Stimulated activated CD4-positive, alpha-beta T cell treated with anti-CD3 and anti-CD28 coated beads, Interleukin-1b, Interleukin-23, amount 100 ng/mL, for 4 hours (primary cell): Measurements from ENCODE around the gene PMEPA1.

Experiments
- DNase-seq, 2 donors: peaks; one replicate each; pipeline ENCODE4 v3.0.0-alpha.2; 2020; ENCODE audit warnings: low read depth in 2 of 2

Gene PMEPA1

DNA sequence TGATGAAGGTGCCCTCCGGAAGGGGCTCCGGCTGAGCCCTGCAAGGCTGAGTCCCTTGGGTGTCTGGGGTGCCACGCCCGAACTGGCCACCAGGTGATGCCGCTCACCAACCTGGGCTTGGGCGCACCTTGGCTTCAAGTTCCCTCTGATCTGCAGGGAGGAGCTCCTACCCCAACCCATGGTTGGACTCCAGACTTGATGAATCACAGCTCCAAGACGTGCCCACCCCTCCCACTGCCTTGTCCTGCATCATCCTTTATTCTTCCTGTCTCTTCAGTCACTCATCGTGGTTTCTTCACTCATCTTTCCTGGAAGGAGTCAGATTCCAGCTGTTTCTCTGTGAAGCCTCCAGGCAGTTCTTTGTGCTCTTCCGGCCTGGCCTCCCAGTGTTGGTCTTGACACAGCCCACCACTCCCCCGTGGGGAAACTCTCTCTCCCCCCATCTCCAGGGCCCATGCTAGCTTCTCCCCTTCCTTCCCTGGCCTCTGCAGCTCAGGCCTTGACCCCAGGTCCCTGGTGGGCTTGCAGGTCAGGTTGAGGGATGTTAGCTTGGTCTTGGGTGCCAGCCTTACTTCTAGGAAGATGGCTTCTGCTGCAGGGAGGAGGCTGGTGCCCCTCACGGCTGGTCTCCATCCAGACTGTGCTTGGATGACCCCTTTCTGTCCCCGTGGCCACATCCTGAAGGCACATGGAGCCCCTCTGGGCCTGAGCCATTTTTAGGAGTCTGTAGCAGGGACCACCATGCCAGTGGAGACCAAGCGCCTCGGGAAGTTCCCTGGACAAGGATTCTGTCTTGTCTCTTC is 87.0 kb downstream of the PMEPA1 start:
- DNase-seq, result peak; percentile 48 to 57

DNA sequence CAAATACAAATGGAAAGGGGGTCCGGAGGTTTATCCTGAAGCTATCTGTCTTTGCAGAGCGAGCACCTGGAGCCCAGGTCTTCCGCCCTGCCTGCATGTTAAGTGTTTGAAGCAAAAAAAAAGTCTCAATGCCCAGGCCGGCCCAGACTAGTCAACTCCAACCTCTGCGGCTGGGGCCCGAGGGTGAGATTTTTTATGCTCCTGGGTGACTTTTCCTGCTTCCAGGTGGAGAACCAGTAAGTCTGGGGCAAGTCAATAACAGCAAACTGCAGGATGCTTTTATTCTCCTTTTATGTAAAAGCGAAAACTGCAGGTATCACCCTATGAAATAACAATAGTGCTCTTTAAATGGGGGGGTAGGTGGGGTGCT is 87.6 kb downstream of the PMEPA1 start:
- no peak for DNase-seq

DNA sequence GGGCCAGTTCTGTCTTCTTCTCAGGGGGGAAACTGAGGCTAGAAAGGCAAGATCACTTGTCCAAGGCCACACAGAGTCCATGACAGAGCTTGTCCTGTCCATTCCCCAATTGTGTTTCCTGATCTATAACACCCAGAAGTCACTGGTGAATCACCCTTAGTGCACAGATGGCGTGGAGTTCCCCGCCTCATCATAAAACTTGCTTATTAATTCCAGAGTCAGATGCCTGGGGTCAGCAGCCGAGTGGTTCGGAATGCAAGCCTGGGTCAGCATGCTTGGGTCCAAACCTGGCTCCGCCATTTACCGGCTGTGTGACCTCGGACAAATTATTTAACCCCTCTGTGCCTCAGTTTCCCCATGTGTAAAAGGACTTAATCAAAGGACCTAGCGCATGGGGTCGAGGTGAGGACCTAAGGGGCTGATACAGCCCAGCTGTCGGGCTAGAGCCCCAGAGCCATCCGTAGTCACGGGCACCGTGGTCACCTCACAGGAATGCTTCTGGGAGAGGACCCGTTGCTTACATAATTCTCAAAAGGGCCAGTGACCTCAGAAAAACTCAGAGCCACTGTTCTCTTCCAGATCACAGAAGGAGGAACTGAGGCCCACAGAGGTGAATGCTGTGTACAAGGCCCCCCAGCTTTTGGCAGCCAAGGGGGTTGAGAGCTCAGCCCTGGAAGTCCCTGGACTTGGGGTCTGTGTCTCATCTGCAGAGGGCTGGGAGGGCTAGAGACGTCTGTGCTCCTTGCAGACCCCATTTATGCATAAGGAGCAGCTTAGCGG is 88.2 kb downstream of the PMEPA1 start:
- DNase-seq, result no peak

DNA sequence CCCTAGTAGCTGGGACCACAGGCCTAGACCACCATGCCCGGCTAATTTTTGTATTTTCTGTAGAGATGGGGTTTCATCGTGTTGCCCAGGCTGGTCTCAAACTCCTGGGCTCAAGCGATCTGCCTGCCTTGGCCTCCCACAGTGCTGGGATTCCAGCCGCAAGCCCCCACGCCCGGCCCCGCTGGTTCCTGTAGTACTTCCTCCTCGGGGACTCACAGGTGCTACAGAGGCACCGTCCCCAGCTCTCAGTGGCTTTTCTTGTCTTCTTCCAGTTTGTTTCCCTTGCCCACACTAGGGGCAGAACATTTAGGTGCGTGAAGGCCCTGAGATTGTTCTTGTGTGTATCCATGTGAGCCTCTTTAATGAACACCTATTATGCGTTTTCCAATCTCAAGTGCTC is 88.8 kb downstream of the PMEPA1 start:
- no peak for DNase-seq

DNA sequence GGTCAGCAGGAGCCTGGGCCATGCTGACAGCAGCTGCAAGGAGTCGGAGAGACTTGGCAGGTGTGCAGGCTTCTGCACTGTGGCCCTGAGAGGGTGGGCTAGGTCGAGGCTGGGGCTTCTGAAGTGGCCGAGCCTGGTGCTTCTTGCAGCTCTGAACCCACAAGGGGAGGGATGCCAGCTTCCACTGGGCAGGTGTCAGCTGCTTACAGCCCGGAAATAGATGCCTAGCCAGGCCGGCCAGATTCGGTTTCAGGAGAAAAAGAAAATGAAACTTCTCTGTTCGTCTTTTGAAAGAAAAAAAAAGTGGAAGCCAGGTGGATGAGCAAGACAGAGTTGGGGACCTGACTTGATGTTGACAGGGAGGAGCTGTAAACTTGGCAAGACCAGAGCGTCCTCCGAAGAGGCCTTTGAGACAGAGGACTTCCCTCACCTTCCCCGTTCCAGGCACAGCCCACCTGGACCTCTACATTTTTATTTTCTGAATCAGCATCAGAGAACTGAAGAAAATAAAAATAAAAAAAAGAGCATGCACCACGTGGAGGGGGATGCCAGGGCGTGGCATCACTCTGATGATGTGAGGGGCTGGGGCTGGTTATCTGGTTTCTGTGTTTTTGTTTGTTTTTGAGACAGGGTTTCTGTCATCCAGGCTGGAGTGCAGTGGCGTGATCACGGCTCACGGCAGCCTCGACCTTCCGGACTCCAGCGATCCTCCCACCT is 89.4 kb downstream of the PMEPA1 start, which contains the start of gene ZBP1:
Gene ZBP1, minus strand, starts transcription at position 153 of the 717 bp plus-strand sequence. Its CDS starts 131 bp downstream, at position 22.
- no peak for DNase-seq

DNA sequence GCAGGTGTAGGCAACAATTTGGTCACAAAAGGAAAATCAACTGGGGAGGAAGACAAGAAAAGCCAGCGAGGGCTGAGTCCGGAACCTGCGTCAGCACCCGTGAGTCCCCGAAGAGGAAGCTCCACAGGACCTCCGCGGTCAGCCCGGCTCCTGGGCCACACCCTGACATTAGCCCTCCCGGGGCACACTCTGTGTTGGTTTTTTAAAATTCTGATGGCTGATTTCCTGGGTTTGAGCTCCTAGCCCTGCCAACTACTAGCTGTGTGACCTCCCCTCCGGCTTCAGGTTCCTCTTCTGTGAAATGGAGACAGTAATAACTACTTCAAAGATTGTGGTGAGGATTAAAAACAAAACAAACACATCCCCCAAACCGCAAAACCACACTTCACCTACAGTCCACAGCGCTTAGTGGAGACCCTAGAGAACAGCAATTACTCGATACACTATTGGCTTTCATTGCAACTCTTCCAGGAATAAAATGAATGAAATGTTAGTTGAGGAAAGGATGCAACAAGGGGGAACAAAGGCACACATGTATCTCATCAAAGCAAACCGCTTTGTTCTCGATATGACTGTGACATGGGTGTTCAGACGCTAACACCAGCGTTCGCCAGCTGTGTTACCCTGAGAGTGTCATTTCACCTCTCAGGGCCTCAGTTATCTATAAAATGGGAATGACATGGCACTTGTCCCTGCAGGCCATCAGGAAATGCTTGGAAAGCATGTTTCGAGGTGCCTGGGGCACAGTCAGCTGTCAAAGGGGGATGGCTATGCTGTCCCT is 90.6 kb downstream of the PMEPA1 start:
- peak in 1 of 2 donors; percentile 37 for DNase-seq

DNA sequence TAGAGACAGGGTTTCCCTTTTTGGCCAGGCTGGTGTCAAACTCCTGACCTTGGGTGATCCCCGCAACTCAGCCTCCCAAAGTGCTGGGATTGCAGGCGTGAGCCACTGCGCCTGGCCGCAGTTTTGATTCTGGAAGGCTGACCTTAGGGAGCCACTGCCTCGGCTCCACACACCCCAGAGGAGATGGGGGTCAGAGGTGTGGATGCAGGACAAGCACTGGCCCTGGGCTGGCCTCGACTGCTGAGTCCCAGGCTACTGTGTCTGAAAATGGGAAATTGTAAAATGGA is 91.1 kb downstream of the PMEPA1 start:
- no peak for DNase-seq

DNA sequence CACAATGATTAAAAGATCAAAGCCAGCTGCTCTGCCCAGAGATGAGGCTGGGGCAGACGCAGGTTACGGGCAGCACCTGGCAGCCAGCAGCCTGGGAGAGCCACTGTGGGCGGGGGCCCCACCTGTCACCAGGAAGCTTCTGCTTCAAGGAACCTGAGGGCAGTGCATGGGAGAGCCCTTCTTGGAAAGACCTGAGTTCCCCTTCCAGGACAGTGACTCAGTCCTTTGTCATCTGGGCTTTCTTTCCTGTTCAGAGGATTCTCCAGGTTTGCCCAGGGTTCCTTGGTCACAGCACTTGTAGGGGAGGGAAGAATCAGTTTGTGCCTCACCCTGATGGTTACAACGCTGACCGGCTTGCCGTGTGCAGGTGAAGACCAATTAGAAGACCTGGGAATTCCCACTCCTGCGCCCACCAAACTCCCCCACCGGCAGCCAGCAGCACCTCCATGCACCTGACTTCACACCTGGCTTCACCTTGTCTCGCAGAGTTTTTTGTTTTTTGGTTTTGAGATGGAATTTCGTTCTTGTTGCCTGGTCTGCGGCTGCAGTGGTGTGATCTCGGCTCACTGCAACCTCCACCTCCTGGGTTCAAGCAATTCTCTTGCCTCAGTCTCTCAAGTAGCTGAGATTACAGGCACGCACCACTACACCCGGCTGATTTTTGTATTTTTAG is 91.6 kb downstream of the PMEPA1 start:
- DNase-seq, result no peak

DNA sequence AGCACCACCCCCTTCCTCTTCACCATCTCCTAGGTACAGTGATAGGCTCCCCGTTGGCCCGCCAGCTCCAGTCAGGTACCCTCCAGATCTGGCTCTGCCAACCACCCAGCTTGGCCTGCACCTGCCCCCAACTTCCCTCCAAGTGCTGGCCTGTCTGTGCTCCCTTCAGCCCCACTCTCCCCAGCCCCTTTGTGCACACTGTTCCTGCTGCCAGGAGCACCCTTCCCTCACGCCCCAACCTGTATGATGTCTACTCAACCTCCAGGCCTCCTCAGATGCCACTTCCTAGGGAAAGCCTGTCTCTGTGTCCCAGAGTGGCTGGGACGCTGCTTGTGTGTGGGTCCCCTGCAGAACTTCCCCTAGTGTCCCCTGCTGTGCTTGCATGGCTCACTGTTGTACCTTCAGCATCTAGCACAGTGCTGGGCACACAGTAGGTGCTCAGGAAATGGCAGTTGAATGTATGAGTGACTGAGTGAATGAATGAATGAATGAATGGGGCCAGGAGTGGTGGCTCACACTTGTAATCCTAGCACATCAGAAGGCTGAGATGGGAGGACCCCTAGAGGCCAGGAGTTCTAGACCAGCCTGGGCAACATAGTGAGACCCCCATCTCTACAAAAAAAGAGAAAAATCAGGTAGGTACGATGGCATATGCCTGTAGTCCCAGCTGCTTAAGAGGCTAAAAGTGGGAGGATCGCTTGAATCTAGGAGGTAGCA is 92.6 kb downstream of the PMEPA1 start:
- no peak for DNase-seq

DNA sequence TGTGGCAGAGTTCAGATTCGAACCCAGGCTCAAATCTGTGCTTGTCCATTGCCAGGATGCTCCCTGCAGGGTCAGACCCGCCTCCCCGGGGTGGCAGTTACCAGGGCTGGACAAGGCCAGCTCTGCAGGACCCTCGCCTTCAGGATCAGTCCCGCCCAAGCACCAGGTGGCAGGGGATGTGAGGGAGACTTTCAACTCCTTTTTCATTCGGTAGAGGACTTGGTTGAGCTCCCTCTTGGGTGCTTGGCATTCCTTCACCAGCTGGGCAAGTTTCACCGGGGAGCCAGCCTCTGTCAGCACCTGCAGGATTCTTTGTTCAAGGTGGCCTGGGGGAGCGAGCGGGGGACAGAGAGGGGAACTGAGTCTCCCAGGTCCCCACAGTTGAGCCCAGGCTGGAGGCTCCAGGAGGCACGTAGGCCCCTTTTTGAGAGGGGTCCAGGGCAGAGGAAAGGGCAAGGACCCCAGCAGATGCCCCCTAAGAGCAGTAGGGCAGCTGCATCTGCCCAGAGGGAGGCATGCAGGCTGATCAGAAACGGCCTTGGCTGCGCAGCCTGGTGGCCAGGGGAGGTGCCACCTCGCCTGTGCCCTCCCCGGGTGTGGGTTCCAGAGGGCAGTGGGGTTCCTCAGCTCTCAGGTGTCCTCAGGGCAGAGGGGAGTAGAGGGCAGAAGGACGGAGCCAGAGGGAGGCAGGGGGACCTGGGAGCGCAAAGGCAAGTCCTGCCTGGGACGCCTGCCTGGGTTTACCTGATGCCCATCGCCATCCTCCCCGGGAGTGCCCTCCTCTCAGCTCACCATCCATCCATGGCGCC is 93.5 kb downstream of the PMEPA1 start:
- no peak for DNase-seq

DNA sequence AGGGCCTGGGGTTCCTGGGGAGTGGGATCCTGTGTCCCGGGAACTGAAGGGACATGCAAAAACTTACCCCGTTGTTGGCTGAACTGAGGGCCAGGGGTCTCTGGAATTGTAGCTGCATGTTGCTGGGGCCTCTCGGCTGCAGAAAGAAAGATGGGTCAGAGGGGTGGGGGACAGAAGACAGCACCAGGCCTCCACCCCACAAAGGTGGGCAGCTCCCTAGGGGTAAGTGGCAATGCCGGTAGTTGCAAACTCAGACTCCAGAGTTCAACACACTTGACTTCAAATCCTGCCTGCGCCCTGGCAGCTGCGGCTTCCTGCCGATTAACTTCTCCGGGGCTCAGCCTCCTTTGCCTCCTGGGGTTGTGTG is 94.4 kb downstream of the PMEPA1 start:
- DNase-seq, result no peak

DNA sequence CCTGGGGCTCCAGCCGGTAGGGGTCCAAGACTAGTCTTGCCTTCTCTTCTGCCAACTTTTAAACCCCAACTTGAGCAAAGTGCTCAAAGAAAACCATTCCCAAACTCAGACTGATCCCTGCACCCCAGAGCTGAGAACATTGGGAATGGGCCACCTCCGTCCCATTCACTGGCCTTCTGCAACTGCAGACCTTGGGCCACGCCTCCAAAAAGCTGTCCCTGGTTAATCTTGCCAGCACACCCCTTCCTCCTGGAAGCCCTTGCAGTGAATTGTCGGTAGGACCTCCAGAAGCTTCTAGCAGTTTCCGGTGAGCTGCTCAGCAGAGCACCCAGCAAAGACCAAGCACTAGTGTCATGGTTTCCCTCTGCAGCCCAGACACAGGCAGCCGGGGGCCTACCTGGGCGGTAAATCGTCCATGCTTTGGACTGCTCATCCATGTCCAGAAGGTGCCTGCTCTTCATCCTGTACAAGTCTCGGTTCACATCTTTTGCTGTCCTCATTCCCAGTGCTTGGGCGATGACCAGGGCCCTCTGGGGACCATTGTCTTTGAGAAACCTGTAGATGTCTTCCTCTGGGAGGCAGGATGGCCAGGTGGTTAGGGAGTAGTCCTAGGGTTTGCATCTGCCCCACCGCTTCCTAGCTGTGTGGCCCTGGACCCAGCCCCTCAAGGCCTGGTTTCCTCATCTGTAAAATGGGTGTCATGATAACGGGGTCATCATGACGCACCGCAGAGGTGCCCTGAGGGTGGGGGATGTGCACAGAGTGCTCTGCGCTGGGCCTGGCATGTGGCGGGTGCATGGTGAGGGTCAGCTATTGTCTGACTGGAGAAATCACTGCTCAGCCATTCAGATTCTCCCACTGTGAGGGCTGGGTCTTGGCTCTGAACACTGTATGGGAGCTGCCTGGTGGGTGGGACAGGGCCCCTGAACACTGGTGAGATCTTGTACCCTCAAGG is 95.0 kb downstream of the PMEPA1 start:
- DNase-seq, result no peak

DNA sequence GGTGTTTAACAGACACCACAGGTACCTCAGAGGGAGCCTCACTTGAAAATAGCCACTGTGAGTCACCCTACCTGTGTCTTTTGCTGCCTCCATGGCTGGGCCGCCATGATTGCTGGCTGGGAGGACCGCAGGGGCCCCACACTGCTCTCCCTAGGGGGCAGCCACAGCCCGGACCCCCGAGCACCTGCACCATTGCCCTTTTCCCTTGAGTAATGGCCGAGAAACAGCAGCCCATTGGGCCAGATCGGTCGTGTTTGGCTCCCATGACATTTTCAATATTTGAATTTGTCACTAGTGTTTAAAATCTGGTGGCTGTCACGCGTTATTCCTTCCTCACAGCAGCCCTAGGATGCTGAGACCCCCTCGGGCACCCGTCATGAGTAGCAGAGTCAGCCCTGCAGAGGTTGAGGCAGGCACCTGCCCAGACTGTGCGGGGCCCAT is 96.3 kb downstream of the PMEPA1 start:
- DNase-seq, result no peak

DNA sequence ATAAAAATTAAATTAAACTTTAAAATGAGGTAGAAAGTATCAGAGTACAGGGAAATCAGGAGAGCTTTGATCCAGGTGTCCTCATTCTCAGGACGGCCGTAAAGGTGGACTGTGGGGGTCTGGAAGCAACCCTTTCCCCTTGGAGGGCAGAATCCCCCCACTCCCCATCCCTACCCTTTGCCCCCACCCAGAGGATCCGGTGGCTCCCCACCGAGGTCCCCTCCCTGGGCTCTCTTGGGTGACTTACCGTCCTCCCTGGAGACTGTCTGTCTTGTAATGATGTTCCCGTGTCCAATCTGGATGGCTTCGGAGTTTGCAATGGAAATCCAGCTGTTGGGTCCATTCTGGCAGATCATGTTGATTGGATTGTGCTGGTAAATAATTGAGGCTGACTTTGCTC is 96.9 kb downstream of the PMEPA1 start:
- no peak for DNase-seq

DNA sequence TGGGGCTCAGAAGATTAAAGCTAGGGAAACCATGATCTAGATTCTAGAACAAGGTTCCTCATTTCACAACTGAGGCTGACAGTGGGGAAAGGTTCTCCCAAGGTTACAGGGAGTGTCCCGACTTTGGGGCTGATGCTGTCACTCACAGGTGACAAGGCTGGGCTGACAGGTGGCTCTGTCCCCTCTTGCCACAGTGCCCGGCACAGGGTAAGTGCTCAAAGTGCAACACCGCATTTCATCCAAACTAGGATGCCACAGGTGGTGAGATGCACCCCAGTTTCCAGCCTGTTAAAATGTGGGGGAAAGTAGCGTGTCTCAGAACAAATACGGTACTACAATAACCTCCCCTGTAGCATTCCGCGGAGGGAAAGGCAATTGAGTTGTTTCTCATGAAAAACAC is 97.4 kb downstream of the PMEPA1 start:
- DNase-seq, result no peak

DNA sequence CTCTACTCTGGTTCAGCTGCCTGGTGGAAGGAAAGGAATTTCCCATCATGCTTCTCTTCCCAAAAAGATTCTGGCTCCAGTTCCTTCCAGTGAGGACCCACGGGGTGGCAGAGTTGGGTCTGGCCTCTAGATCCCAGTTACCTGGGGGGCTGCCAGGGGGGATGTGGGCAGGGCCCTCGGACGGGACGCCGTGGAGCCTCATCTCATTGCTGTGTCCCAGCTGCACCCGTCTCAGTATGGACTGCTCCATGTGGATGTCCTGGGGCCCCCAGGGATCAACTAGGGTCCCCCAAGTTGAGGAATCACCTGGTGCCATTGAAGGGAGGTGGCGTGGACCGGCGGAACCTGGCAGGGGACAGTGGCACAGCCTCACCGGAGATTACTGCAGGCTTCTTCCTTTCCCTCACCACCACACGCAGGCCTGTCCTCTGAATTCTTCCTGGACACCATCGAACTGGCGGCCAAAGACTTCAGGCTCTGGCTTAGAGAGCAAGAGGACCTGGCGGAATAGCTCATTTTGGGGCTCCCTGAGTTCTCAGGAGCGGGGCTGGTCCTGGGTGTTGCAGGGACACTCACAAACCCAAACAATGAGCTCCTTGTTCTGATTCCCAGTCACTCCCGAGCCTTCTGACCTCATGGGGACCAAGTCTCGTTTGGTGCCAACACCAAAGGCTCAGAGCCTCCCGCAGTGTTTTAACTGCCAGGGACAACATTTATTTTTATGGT is 98.1 kb downstream of the PMEPA1 start:
- no peak for DNase-seq

DNA sequence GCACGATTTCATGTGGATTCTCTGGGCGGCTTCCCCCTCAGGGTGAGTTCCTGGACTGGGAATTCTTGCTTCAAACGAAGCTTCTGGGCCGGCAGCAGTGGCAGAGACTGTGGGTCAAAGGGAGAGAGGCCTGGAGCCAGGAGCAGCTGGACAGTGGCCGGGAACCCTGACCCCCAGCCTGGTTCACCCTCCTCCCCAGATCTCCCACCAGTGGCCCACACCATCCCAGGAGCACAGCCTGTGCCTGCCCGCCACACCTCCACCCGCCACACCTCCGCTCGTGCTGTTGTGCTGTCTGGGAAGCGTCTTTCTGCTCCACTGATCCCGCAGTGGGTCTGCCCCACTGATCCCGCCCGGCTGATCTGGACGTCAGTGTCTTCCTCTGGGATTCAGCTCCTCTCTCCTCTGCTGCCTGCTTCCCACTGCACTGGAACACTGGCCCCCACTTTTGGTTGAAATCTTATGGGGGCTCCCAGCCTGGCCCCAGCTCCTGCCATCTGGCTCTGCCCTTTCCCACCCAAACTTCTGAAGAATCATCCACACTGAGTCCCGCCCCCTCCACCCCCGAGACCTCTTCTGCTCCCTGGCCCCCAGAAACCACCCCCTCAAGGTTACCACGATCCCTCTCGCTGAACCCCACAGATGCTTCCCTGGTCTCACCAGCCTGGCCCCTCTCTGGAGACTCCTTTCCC is 99.4 kb downstream of the PMEPA1 start:
- DNase-seq, result no peak

DNA sequence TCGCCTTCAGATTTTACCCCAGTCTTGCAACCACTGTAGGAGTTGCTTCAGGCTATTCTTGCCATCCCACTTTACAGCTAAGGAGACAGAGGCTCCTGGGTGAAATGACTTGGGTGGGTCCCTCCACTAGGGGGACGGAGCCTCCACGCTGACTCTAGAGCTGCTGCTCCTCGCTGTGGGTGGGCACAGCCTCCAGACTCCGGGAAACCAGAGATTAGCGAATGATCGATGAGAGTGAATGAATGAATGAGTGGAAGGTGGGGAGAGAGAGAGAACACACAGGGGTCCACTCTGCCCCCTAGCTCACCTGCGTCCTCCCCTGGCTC is 100.0 kb downstream of the PMEPA1 start:
- no peak for DNase-seq
